ENCODE measurements around the gene THPO.
A peak's percentile ranks its signal among the peaks of the same experiment; 100 is the strongest.

Gene THPO

DNA sequence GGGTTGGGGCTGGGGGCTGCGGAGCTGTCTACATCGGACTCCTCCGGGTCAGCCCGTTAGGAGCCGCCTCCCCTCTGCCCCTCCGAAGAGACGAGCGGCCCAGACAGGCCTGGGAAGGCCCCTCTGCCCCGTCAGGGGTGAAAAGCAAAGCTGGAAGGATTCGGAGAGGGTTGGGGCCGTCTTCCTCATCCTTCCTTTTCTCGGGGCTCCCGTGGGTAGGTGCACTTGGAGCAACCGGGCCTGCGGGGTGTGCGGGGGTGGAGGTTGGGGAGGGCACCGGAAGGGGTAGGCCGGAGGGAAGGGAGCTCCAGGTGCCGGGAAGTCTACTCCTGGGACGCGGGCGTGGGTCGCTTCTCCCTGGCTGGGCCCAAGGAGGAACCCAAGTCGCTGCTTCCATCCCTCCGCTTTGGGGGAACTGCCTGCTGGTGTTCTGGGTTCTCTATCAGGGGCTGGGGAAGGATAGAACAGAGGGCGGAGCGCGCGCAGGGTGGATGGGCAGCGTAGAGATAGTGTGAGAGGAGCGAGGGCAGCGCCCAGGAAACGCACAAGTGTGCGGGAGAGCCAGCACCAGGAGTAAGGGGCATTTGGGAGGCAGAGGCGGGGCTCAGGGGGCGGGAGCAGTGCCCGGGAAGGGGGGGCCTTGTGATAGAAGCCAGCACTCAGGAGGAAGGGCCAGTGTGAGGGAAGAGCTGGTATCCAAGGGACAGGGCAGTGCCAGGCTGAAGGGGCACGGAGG is 15.9 kb downstream of the THPO start:
- DNase-seq = peak; percentile 93

DNA sequence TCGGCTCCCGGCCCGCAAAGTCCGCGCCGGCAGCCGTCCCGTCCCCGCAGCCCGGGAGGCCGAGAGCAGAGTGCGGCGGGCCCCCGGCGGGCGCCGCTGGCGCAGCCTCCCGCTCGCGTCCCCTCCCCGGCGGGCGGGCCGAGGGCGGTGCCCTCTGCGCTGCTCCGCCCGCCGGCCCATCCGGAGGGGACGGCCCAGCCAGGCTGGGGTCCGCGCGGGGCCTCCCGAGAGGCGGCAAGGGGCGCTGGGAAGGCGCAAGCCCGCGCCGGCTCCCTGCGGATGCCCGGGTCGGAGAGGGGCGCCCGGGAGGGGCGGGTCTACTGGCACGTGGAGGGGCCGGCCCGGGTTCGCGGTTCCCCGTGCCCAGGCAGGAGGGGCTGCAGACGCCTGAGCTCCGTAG is 16.5 kb downstream of the THPO start, which contains the start of the genes CLCN2 and POLR2H:
TSS of gene CLCN2 (minus strand) at position 74 of the 400 bp plus-strand sequence. CDS start 126 bp downstream, outside the sequence.
TSS of gene POLR2H (plus strand) at position 179 of the 400 bp plus-strand sequence. CDS start 1,783 bp downstream, outside the sequence.
- DNase-seq = peak; percentile 83

DNA sequence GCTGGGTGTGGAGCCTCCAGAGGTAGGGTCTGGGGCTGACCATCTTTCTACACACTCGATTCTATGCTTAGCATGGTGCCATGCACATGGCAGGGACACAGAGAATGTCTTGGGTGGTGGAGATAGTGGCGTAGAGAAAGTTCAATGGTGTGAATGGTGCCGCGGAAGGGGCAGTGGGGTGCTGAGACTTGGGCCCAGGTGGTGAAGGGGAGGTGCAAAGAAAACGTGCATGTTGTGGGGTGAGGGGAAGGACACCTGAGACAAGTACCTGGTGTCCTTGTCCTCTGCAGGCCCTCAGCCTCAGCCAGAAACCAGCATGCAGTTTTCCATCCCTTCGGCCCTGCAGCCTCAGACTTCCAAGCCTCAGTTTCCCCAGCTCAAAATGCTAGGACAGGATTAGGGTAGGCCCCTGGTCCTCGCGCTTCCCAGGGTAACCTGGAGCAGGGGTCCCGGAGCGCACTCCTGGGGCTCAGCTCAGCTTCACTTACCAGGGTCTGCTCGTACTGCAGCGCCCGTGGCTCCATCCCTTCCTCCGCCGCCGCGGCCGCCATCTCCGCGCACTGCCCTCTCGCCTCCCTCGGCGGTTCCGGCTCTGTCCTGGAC is 17.0 kb downstream of the THPO start:
- peak; percentile 53 for DNase-seq

DNA sequence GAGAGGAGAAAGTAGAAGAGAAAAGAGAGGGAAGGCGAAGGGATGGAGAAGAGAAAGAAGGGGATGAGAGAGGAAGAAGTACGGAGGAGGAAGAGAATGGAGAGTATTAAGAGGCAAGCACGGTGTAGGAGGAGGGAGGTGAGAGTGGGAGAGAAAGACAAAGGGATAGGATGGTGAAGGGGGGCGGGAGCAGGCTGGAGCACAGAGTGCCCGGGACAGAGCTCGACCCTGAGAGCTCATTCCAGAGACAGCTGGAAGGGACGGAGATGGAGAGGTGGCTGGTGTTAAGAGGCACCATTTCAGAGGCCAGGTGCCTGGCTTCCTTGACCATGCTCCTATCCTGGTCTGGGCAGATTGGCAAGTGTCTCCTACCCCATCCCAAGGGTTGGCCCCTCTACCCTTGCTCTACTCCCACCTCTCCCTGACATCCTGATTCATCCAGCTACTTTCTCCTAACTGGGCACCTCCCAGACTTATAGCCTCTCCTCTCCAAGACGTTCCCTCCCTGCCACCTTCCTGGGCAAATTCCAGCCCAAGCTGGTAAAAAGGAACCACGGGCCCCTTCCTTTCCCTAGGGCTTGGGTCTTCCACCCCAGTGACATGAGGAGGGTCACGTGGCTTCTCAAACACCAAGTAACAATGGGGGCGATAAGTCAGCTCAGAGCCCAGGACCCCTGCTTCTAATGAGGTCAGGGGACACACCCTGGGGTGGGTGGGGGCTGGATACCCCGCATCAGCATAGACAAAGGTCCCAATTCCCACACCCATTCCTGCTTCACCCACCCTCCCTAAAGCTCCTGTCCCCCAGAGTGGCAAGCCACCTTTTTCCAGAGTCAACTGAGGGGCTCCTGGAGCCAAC is 17.7 kb downstream of the THPO start:
- peak; percentile 51 for DNase-seq

DNA sequence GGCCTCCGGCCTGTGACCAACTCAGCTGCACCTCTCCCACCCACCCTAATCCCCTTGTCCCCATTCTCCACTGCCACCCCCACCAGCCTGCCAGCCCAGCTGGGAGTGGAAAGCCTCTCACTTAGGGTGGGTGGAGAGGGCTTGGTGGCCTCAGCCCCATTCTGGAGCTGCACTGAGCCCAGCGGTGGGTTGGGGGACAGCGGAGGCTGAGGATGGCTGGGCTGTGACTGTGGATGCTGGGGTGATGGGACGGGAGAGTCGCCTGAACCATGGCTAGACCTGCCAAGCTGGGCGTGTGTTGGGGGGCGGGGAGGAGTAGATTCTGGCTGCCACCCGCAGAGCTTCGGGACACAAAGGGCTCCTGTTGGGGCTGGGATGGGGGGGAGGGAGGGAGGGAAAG is 18.4 kb downstream of the THPO start:
- peak; percentile 61 for DNase-seq

DNA sequence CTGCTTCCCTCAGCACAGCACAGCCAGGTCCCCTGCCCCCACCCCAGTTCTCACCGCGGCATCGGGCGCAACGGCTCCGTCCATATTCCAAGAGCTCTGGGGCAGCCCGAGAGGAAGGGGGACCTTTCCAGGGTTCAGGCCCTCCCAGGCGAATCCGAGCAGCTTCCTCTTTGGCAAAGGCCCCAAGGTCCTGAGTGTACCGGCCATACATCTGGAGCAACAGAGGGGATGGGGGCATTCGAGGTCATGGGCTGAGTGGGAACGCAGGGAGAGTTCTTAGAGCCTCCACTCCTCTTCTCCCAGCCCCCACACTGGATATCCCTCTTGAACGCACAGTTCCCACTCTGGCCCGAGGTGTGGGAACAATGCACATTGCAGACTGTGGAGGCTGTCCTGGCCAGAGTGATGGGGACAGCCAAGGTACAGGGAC is 19.1 kb downstream of the THPO start:
- peak; percentile 55 for DNase-seq

DNA sequence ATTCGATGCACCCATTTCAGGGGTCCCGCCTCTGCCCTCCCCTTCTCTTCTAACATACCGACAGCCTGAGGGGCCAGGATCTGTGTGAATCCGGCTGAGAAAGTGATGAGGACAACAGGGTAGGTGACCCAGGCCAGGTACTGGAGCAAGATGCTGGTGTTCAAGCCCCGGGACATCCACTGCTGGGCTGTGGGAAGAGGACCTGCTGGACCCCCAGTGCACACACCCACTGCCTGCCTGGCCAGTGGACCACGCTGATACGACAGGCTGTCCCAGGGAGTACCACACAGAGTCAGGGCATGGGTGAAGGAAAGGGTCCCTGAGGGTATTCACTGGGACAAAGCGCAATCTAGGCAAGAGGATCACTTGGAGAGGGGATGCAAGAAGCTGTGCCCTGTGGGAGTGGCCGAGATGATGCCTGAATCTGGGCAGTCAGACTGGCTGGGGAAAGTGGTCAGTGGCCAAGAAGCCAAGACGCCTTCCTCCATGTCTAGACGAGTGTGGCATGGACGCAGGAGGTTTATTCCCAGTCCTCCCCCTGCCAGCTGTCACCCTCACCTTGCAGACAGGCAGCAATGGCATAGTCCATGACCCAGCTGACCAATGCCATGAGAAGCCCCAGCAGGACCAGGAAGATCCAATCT is 19.8 kb downstream of the THPO start:
- no peak for DNase-seq

DNA sequence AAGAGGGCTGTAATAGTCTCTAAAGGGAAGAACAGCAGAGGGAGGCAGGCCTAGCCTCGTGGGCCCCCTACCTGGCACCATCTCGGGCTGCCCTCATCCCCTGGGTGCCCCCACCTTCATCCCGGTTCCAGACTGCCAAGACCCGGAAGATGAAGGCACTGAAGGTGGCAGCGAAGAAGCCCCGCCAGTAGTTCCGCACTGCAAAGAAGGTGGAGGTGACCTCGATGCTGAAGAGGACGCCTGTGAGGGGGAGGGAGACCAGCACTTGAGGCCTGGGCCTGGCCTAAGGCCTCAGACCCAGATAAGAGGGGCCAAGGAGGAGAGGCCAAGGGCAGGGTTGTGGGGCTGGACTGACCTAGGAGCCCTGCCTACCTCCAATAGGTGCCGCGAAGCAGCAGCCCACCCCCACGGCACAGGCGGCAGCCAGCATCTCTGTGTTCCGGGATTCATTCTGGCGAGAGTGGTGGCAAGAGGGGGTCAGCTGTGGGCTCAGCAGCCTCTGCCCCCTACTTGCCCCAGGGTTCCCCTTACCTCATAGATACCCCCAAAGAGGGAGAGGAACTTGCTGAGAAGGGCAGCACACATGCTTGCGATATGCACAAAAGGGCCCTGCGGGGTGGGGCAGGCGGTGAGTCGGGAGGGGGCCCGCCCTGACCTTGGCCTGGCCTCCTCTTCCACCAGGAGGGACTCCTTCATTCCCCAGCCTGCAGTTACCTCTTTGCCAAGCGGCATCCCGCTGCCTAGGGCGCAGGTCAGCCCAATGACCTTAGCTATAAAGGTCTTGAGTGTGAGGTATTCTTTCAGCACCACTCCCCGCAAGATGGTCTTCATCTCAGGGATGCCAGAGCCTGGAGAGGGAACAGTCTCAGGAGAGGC is 20.5 kb downstream of the THPO start:
- no peak for DNase-seq

DNA sequence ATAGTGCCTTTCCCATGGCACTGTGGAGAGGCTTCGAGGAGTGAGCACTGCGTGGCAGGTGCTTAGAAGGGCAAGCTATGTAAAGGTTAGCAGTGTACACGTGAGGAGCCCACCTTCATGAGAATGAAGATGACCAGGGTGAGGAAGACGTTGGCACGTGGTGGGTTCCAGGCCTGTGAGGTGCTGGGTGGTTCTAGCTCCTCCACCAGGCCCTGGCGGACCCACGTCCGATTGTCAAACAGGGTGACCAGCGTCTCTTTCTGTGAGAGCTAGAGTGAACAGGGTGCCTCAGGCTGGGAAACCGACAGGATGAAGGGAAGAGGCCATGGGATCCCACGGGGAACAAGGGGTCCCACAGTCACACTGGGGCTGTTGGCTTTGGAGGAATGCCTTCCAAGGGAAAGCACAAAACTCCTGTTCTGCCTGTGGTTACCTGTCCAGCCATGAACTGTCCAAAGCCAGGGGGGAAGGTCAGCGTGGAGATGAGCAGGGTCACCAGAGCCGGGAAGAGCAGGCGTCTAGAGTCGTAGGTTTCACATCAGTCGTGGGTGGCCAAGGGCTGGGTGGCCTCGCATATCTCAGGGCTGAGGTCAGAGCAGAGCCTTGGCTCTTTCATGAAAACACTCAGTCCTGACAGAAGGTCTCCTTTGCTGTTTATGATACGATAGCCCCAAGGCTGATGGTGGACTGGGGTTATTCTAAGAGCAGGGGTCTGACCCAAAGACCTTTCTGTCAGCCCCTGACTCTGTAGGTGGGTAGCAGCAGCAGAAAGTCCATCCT is 22.6 kb downstream of the THPO start:
- no peak for DNase-seq

DNA sequence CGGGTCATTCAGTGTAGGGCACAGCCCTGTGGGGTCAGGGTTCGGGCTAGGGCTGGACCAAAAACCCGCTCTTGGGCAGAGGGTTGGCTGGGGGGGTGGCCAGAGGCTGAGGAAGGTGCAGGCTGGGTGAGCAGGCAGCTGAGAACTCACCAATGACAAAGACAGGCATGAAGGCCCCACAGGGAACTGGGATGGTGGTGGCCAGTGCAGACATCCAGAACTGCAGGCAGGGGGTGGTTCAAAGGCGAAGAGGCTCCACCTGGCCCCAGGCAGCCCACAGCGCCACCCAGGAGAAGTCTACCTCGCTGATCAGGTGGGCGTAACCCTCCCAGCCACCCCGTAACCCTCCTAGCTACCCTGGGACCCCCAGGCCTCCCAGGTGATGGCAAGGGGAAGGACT is 23.3 kb downstream of the THPO start:
- no peak for DNase-seq

DNA sequence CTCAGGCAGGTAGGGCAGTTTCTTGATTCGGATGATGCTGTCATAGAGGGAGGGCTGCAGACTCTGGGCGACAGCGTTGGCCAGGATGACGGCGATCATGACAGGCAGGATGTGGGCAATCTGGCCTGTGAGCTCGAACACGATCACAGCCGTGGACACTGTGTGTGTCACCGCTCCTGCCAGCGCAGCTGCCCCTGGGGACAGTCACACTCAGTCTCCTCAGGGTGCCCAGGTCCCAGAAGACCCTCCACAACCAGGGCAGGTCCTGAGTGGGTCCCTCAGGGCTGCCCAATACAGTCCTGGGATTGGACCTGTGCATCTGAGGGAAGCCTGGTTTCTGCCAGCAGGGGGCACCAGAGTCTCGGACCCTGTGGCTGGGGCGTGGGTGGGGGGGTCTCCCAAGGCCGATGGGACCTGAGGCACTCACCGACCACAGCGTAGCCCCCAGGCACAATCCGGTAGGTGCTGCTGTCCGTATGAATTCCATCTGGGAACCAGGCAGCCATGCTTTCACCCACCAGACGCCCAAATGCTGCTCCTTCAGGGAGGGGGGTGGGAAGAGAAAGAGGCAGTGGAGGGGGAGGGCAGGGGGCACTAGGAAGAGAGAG is 23.8 kb downstream of the THPO start:
- peak; percentile 84 for DNase-seq

DNA sequence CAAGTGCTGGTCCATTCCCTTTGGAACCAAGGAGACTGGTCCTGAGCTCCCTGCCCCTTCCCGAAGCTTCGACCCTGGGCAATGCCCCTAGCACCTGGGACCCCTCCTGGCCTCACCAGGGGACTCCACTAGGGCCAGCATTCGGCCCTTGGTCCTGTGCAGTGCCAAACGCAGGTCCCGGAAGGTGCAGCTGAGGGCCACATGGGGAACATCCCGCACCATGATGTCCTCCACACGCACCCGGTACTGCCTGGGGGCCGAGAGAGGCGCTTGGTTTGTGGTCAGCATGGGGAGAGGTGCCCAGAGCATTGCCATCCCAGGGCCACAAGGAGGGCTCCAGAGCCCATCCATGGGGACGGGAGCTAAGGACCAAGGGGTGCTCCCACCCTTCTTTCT is 24.5 kb downstream of the THPO start:
- DNase-seq = no peak

DNA sequence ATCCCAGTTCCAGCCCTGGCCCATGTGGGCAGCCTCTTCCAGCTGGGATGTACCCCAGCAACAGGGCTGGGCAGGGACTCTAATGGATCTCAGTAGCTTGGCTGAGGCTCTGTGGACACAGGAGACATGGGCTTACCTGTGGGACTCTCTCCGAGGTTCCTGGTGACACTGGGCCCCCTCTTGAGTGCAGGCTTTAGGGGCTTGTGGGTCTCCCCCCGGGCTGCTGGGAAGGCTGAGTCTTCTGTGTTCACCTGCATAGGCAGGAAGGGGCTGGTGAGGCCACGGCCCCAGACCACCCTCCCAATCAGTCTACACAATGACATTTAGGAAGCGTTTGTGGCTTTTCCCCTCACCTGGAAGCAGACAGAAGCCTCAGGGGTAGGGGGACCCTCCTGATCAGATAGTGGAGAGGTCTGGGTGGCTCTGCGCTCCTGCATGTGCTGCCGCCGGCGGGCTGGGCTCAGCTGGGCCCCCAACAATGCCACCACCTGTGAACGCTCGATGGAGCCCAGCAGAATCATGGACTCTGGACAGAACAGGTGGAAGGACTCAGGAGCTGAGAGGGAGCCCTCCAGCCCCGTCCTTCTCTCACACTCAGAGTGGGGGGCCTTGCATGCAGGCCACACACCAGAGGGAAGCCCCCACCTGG is 25.0 kb downstream of the THPO start:
- DNase-seq = no peak

DNA sequence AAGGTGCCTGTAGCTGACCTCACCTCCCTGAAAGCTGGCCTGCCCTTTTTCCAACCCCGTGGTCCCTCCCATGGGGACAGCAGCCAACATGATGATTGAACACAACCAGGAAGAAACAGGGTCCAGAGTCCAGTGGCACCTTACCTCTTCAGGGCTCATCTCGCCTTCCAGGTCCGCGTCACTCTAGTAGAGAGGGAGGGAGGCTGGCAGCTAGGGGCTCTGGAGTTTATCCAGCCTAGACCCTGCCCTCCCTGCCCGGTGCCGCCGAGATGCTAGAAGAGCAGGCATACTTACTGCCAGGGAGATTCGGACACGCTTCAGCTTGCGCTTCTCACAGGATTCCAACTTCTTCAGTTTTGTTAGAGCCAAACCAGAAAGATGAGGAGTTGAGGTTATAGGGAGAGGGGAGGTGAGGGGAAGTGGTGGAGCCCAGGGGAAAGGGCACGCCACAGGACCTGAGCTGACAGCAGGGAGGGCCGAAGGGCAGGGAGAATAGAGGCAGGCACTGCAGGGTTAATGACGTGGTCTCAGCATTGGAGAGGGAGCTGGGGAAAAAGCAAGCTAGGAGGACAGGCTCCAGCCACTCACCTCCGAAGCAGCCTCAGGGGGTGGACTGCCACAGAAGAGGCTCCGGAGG is 25.7 kb downstream of the THPO start:
- DNase-seq = no peak

DNA sequence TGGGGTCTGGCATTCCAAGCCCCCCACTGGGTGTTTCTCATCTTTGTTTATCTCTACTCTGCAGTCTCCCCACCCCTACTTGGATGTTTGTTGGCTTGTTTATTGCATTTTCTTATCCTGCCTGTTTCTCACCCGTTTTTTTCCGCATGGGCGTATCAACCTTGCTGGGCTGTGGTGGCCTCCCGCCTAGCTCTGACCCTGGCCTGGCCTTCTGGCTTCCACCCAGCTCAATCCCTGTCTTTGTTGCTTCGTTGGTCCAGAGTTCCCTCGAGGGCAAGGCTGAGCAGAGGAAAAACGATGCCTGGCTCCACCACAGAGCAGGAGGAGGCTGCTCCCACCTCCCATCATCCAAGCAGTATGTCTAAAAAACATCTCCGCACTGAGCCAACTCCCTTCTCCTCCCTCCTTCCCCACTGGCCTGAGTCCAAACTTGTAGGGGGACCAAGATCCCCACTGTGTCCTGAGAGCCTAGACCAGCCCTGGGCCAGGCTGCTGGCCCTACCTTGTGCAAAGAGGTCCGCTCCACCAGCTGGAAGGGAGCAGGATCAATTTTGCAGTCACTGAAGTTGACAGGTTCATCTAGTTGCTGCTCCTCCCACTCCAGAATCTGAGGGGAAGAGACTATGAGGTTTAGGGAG is 26.4 kb downstream of the THPO start:
- no peak for DNase-seq

DNA sequence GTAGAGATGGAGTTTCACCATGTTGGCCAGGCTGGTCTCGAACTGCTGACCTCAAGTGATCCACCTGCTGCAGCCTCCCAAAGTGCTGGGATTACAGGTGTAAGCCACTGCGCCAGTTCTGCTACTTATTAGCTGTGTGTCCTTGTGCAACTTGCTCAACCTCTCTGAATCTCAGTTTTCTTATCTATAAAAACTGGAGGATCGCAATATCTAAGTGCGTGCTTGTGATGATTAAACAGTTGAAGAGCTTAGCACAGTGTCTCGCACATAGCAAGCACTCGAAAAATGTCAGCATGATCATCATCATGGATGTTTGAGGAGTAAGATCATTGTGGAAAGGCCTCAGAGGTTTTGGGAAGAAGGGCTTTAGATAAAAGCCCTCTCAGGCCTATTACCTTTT is 27.4 kb downstream of the THPO start:
- DNase-seq = no peak

DNA sequence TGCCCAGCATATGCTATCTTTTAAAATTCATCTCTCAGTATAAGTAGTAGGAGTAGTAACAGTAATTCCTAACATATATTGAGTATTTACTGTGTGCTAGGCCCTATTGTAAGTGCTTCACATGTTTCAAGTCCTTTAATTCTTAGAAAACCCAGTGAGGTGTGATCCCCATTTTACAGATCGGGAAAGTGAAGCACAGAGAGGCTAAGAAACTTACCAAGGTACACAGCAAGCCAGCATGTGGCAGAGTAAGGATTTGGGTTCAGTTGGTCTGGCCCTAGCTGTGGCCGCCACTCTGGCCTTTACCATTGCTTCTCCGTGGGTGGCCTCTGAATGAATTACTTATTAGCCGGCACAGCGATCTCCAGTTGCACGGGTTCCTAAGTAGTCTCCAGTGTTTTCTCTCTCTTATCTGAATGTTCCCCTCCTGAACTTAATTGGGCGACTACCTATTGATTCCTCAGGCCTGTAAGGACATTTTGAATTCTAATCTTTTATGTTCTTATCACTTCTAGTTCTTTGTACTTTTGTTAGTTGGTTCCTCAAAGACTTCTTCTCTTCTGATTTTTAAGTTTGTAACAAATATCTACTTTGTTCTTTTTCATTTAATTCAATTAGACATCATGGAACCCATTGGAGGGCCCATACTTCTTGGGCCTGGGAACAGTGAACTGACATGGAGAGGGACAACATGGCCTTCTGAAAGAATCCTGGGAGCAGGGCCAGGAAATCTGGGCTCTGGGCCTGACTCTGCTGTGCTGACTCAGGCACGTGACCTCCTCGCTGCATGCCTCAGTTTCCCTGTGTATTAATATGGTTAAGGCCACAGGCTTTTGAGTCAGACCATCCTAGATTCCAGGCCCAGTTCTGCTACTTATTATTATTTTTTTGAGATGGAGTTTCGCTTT is 28.2 kb downstream of the THPO start:
- no peak for DNase-seq

DNA sequence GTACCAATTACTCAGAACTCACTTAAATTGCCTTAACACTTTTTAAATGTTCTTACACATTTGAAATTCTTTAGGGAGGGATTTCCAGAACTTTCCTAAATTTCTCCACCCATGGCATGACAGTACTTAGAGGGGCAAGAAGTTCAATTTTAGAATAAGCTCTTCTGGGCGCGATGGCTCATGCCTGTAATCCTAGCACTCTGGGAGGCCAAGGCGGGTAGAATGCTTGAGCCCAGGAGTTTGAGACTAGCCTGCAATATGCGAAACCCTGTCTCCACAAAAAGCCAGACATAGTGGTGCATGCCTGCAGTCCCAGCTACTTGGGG is 30.0 kb downstream of the THPO start:
- peak; percentile 66 for DNase-seq
